KMS-11 (cell line): ENCODE data around the gene BSG.

Source experiments
- H2AFZ ChIP-seq: fragments of 200-600 bp; sonication (generic); 2 replicates; pipeline ENCODE4 v1.6.1; 2016; ENCODE audit warnings: antibody characterized with exemption, mixed run types, low read depth
- H3K27ac ChIP-seq: fragments of 200-600 bp; sonication (generic); 2 replicates; pipeline ENCODE4 v1.6.1; 2016; ENCODE audit warnings: mild to moderate bottlenecking, mixed run types
- H3K27me3 ChIP-seq: fragments of 200-600 bp; sonication (generic); 2 replicates; pipeline ENCODE4 v1.6.1; 2017; ENCODE audit warnings: mild to moderate bottlenecking, low read depth, mixed run types, moderate library complexity; ENCODE audit not compliant: insufficient read depth
- H3K36me3 ChIP-seq: fragments of 200-600 bp; sonication (generic); 2 replicates; pipeline ENCODE4 v1.6.1; 2017; ENCODE audit warnings: mild to moderate bottlenecking, mixed run types; ENCODE audit not compliant: insufficient read depth
- H3K4me1 ChIP-seq: fragments of 200-600 bp; sonication (generic); 2 replicates; pipeline ENCODE4 v1.6.1; 2016; ENCODE audit warnings: mild to moderate bottlenecking, low read depth, mixed run types; ENCODE audit not compliant: poor library complexity, severe bottlenecking
- H3K4me2 ChIP-seq: fragments of 200-600 bp; sonication (generic); 2 replicates; pipeline ENCODE4 v1.7.0; 2016; ENCODE audit warnings: mild to moderate bottlenecking, mixed run types
- H3K4me3 ChIP-seq: fragments of 200-600 bp; sonication (generic); IDR thresholded peaks from 2 replicates; pipeline ENCODE4 v1.6.1; 2017; ENCODE audit warnings: low read depth, low read length, mixed read lengths; ENCODE audit not compliant: insufficient read depth
- H3K79me2 ChIP-seq: fragments of 200-600 bp; sonication (generic); 2 replicates; pipeline ENCODE4 v1.6.1; 2016; ENCODE audit warnings: low read depth, mixed run types; ENCODE audit not compliant: insufficient read depth
- H3K9ac ChIP-seq: fragments of 200-600 bp; sonication (generic); 2 replicates; pipeline ENCODE4 v1.6.1; 2016; ENCODE audit warnings: mild to moderate bottlenecking, mixed run types
- H4K20me1 ChIP-seq: fragments of 200-600 bp; sonication (generic); 2 replicates; pipeline ENCODE4 v1.6.1; 2016; ENCODE audit warnings: mild to moderate bottlenecking, mixed run types; ENCODE audit not compliant: insufficient read depth
- TF ChIP-seq, protein P1 (sequence below): fragments of 200-600 bp; sonication (generic); conservative IDR thresholded peaks from 2 replicates; pipeline ENCODE4 v1.6.1; 2017; ENCODE audit warnings: low read depth, mild to moderate bottlenecking, antibody characterized with exemption, low read length, moderate library complexity, mixed read lengths

Gene BSG

DNA sequence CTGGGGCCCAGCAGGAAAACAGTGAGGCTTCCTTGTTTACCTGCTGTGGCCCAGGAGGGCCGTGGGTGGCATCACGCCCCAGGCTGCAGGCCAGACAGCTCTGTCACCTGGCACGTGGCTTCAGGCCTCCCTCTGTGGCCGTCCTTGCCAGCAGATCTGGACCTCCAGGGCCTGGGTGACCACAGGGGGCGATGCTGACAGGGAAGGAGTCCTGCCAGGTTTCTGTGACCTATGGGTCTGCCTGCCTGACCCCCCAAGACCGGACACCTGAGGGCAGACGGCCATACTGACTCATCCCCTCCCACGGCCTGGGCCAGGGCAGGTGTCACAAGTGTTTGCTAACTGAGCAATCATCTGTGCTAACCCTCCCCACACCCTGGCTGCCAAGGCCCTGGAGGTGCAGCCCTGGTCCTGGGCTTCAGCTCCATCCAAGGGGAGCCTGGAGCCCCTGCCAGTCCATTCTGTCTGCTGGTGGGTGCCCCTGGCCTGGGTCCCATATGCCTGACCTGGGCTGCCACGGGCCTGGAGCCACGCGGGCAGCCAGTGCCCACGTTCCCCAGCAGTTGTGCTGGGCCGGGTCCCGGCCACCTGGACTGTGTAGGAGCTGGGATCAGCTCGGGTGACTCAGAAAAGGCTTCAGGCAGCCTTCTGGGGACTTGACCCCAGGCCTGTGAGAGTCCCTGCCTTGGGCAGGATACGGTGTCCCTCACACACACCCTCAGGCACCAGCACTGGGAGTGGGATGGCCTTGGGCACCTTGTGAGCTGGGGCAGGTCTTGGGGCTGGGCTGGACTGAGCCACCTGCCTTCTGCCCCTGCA is 37.2 kb upstream of the BSG start:
- Histone ChIP-seq H4K20me1 (peaks cover 6% of the 10 kb centered on the region; the same call in 1 of the 2 replicates), H3K79me2 (peaks cover 17% of the 10 kb centered on the region; the same call in 1 of the 2 replicates), H3K27me3 (no peaks in the 10 kb centered on the region), H3K9ac (no peak overlapping the region), H2AFZ (no peak overlapping the region), H3K4me3 (no peak overlapping the region), H3K4me2 (no peak overlapping the region), H3K27ac (no peak overlapping the region), H3K4me1 (peaks cover 15% of the 10 kb centered on the region), H3K36me3 (no peaks in the 10 kb centered on the region)
- TF ChIP-seq, protein P1, sequence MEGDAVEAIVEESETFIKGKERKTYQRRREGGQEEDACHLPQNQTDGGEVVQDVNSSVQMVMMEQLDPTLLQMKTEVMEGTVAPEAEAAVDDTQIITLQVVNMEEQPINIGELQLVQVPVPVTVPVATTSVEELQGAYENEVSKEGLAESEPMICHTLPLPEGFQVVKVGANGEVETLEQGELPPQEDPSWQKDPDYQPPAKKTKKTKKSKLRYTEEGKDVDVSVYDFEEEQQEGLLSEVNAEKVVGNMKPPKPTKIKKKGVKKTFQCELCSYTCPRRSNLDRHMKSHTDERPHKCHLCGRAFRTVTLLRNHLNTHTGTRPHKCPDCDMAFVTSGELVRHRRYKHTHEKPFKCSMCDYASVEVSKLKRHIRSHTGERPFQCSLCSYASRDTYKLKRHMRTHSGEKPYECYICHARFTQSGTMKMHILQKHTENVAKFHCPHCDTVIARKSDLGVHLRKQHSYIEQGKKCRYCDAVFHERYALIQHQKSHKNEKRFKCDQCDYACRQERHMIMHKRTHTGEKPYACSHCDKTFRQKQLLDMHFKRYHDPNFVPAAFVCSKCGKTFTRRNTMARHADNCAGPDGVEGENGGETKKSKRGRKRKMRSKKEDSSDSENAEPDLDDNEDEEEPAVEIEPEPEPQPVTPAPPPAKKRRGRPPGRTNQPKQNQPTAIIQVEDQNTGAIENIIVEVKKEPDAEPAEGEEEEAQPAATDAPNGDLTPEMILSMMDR, result no peak

DNA sequence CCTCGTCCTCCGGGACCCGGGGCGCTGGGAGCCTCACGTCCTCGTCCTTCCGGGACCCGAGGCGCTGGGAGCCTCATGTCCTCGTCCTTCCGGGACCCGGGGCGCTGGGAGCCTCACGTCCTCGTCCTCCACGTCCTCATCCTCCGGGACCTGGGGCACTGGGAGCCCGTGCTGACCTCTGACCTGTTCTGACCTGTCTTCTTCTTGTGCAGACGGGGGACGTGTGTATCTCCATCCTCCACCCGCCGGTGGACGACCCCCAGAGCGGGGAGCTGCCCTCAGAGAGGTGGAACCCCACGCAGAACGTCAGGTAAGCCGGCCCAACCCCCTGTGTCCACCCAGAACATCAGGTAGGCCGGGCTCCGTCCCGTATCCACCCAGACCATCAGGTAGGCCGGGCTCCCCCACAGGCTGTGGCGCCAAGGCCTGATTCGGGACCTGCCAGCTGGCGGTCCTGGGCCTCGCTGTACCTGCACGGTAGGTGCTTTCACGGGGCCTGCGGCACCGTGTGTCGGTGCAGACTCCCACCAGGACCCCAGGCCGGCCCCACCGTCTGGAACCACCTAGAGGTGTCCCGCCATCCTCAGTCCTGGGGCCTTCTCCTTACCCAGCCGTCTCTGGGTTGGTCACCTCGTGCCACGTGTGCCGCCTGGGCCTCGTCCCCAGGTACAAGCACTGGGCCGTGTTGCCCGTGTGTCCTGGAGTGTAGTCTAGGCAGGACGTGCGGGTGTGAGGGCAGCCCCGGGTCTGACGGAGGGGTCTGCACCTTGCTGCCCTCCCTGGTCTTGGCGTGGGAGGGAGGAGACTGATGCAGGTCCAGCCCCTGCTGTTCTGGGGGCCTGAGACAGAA is 36.1 kb upstream of the BSG start:
- peaks cover 17% of the 10 kb centered on the region; the same call in 1 of the 2 replicates for H3K79me2 ChIP-seq
- no peak overlapping the region for H3K4me2 ChIP-seq
- no peak overlapping the region for H3K27ac ChIP-seq
- H3K4me3 ChIP-seq, result no peak overlapping the region
- H4K20me1 ChIP-seq, result peaks cover 6% of the 10 kb centered on the region; the same call in 1 of the 2 replicates
- H3K9ac ChIP-seq, result no peak overlapping the region
- H2AFZ ChIP-seq, result no peak overlapping the region
- TF ChIP-seq, protein P1, result no peak
- peaks cover 11% of the 10 kb centered on the region for H3K4me1 ChIP-seq
- H3K36me3 ChIP-seq, result no peaks in the 10 kb centered on the region
- H3K27me3 ChIP-seq, result no peaks in the 10 kb centered on the region

DNA sequence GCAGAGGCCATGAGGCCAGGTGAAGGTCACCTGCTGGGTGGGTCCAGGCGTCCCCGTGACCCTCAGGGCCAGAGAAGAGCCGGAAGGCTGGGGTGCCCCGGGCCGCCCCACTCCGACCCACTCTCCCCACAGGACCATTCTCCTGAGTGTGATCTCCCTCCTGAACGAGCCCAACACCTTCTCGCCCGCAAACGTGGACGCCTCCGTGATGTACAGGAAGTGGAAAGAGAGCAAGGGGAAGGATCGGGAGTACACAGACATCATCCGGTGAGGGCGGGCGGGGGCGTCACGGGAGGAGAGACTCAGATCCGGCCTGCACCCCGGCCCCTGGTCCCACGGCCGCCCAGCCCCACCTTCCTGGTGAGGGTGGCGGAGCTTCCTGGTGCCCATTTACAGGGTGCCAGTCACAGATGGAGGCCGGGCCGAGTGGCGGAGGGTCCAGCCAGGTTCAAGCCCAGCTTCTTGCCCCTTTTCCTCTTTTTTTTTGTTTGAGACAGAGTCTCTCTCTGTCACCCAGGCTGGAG is 35.5 kb upstream of the BSG start:
- peaks cover 11% of the 10 kb centered on the region for H3K4me1 ChIP-seq
- H2AFZ ChIP-seq, result no peak overlapping the region
- TF ChIP-seq, protein P1, result no peak
- H3K9ac ChIP-seq, result no peak overlapping the region
- H3K4me2 ChIP-seq, result no peak overlapping the region
- H3K4me3 ChIP-seq, result no peak overlapping the region
- H4K20me1 ChIP-seq, result peaks cover 6% of the 10 kb centered on the region; the same call in 1 of the 2 replicates
- peaks cover 17% of the 10 kb centered on the region; the same call in 1 of the 2 replicates for H3K79me2 ChIP-seq
- no peaks in the 10 kb centered on the region for H3K27me3 ChIP-seq
- no peaks in the 10 kb centered on the region for H3K36me3 ChIP-seq
- no peak overlapping the region for H3K27ac ChIP-seq

DNA sequence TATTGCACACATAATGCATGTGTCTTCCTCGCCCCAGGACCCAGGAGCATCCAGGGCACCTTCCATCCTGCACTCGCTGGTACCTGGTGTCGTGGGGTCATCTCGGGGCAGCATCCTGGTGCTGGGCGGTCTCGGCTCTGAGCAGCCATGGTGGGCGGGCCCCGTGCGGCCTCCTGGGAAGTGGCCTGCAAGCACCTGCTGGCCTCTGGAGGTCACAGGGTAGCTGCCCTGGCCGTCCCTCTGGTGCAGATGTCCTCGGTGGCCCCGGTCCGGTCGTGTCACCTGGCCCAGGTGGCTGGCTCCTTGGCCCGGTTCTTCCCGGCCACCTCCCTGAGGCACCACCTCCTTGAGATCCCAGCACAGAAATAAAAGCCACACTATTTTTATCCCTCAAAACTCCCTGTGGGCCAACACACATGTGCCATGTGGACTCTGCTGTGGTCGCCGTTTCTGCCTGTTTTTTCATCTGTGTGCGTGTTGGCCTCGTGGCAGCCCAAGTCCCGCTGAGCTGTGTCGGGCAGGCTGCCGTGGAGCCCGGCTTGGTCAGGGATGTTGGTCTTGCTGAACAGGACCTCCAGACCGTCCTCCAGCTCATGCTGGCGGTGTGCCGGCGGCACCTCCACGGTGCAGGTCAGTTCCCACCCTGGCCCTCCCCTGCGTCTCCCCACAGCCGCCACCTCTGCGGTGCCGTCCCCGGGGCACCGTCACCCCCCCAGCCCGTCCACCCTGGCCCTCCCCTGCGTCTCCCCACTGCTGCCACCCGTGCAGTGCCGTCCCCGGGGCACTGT is 33.6 kb upstream of the BSG start:
- H3K27me3 ChIP-seq, result no peaks in the 10 kb centered on the region
- H3K9ac ChIP-seq, result no peak overlapping the region
- TF ChIP-seq, protein P1, result no peak
- H3K4me2 ChIP-seq, result no peak overlapping the region
- H3K4me3 ChIP-seq, result no peak overlapping the region
- no peak overlapping the region for H2AFZ ChIP-seq
- H3K79me2 ChIP-seq, result peaks cover 4% of the 10 kb centered on the region; the same call in 1 of the 2 replicates
- no peak overlapping the region for H3K27ac ChIP-seq
- no peaks in the 10 kb centered on the region for H4K20me1 ChIP-seq
- H3K36me3 ChIP-seq, result no peaks in the 10 kb centered on the region
- peaks cover 1% of the 10 kb centered on the region for H3K4me1 ChIP-seq
